Measurements from ENCODE around the gene STIM2.
"Not testable (repeated sequence)": the region's sequence is repeated elsewhere in the genome, so short reads cannot be mapped to it uniquely, and the experiment has no call there.

The STIM2 gene

GRCh38 chr4:26891054-26891453, 30.4 kb downstream of the STIM2 start:
- DNase-seq (ENCODE audit: low spot score) = no peak
- no peak for TF ChIP-seq CTCF (IDR thresholded peaks at IDR 0.05; ENCODE audit: borderline replicate concordance, control extremely low read depth, extremely low read depth, insufficient read depth, missing control alignments)
- in situ Hi-C loops (cut with MboI; ENCODE audit: low sequenced_read_pairs, unreplicated experiment) = no loop called here

- no peak for TF ChIP-seq CTCF (IDR thresholded peaks at IDR 0.05; ENCODE audit: borderline replicate concordance, control extremely low read depth, extremely low read depth, insufficient read depth, missing control alignments)
- in situ Hi-C loops (cut with MboI; ENCODE audit: low sequenced_read_pairs, unreplicated experiment) = no loop called here
- DNase-seq (ENCODE audit: low spot score) = no peak
These were observed 31.2 kb downstream of the STIM2 start for GRCh38 chr4:26891867-26892266.

- in situ Hi-C loops (cut with MboI; ENCODE audit: low sequenced_read_pairs, unreplicated experiment) = no loop called here
- no peak for TF ChIP-seq CTCF (IDR thresholded peaks at IDR 0.05; ENCODE audit: borderline replicate concordance, control extremely low read depth, extremely low read depth, insufficient read depth, missing control alignments)
- no peak for DNase-seq (ENCODE audit: low spot score)
These were observed 32.0 kb downstream of the STIM2 start for GRCh38 chr4:26892480-26893150.

GRCh38 chr4:26893491-26893890, 32.9 kb downstream of the STIM2 start:
- DNase-seq (ENCODE audit: low spot score) = no peak
- in situ Hi-C loops (cut with MboI; ENCODE audit: low sequenced_read_pairs, unreplicated experiment) = no loop called here
- no peak for TF ChIP-seq CTCF (IDR thresholded peaks at IDR 0.05; ENCODE audit: borderline replicate concordance, control extremely low read depth, extremely low read depth, insufficient read depth, missing control alignments)

- DNase-seq (ENCODE audit: low spot score); in situ Hi-C loops (cut with MboI; ENCODE audit: low sequenced_read_pairs, unreplicated experiment): not testable (repeated sequence)
These were observed 34.2 kb downstream of the STIM2 start for GRCh38 chr4:26894881-26895280.

GRCh38 chr4:26896636-26897035, 36.0 kb downstream of the STIM2 start:
- DNase-seq (ENCODE audit: low spot score) = no peak
- in situ Hi-C loops (cut with MboI; ENCODE audit: low sequenced_read_pairs, unreplicated experiment) = no loop called here
- TF ChIP-seq CTCF (IDR thresholded peaks at IDR 0.05; ENCODE audit: borderline replicate concordance, control extremely low read depth, extremely low read depth, insufficient read depth, missing control alignments) = no peak

GRCh38 chr4:26899991-26900390, 39.4 kb downstream of the STIM2 start:
- TF ChIP-seq CTCF (IDR thresholded peaks at IDR 0.05; ENCODE audit: borderline replicate concordance, control extremely low read depth, extremely low read depth, insufficient read depth, missing control alignments) = no peak
- in situ Hi-C loops (cut with MboI; ENCODE audit: low sequenced_read_pairs, unreplicated experiment) = no loop called here
- DNase-seq (ENCODE audit: low spot score) = no peak

Measured in GM13976 (cell line).